GM23248 (cell line): ENCODE measurements around the gene YWHAB. TPM values are rescaled to one million over a fixed set of nuclear protein-coding genes. Genes with fewer than 3 reads are reported as not detected.
"Not testable (repeated sequence)": the region's sequence is repeated elsewhere in the genome, so short reads cannot be mapped to it uniquely, and the experiment has no call there.

Experiments
- DNase-seq: peaks from one replicate; pipeline ENCODE4 v3.0.0-alpha.2; 2015
- H2AFZ ChIP-seq: fragments of 200-600 bp; sonication (generic); 2 replicates; pipeline ENCODE4 v1.6.1; 2016; ENCODE audit warnings: antibody characterized with exemption
- H3F3A ChIP-seq: fragments of 200-600 bp; sonication (generic); 2 replicates; pipeline ENCODE4 v1.6.1; 2016; ENCODE audit warnings: mild to moderate bottlenecking, antibody characterized with exemption, mixed run types; ENCODE audit not compliant: insufficient read depth
- H3K27ac ChIP-seq: fragments of 200-600 bp; sonication (generic); 2 replicates; pipeline ENCODE4 v1.5.1; 2016; ENCODE audit warnings: mild to moderate bottlenecking
- H3K27me3 ChIP-seq: fragments of 200-600 bp; sonication (generic); replicated peaks from 2 replicates; pipeline ENCODE4 v1.6.1; 2016; ENCODE audit warnings: mild to moderate bottlenecking; ENCODE audit not compliant: insufficient read depth
- H3K36me3 ChIP-seq: fragments of 200-600 bp; sonication (generic); 2 replicates; pipeline ENCODE4 v1.6.1; 2016; ENCODE audit warnings: low read depth, mild to moderate bottlenecking
- H3K4me1 ChIP-seq: fragments of 200-600 bp; sonication (generic); 2 replicates; pipeline ENCODE4 v1.6.1; 2016; ENCODE audit warnings: mild to moderate bottlenecking; ENCODE audit not compliant: insufficient read depth
- H3K4me2 ChIP-seq: fragments of 200-600 bp; sonication (generic); one replicate; pipeline ENCODE4 v1.6.1; 2016; ENCODE audit warnings: mild to moderate bottlenecking; ENCODE audit not compliant: unreplicated experiment
- H3K4me3 ChIP-seq: fragments of 200-600 bp; sonication (generic); 2 replicates; pipeline ENCODE4 v1.5.1; 2016; ENCODE audit warnings: mild to moderate bottlenecking
- H3K79me2 ChIP-seq: fragments of 200-600 bp; sonication (generic); 2 replicates; pipeline ENCODE4 v1.6.1; 2016; ENCODE audit warnings: mild to moderate bottlenecking; ENCODE audit not compliant: insufficient read depth
- H3K9ac ChIP-seq: fragments of 200-600 bp; sonication (generic); 2 replicates; pipeline ENCODE4 v1.6.1; 2016; ENCODE audit warnings: mild to moderate bottlenecking
- H3K9me2 ChIP-seq: fragments of 200-600 bp; sonication (generic); 2 replicates; pipeline ENCODE4 v1.6.1; 2016; ENCODE audit warnings: mixed run types, mild to moderate bottlenecking, moderate library complexity; ENCODE audit not compliant: insufficient read depth
- H3K9me3 ChIP-seq: fragments of 200-600 bp; sonication (generic); one replicate; pipeline ENCODE4 v1.6.1; 2017; ENCODE audit warnings: low read depth
- H4K20me1 ChIP-seq: fragments of 200-600 bp; sonication (generic); 2 replicates; pipeline ENCODE4 v1.6.0; 2016; ENCODE audit not compliant: insufficient read depth
- EZH2 ChIP-seq: fragments of 200-600 bp; sonication (generic); IDR thresholded peaks from 2 replicates; pipeline ENCODE4 v1.6.1; 2018; ENCODE audit warnings: antibody characterized with exemption, mild to moderate bottlenecking; ENCODE audit not compliant: insufficient read depth, poor library complexity, severe bottlenecking
- EZH2phosphoT487 ChIP-seq: fragments of 200-600 bp; sonication (generic); IDR thresholded peaks from 2 replicates; pipeline ENCODE4 v1.6.1; 2018; ENCODE audit warnings: antibody characterized with exemption, moderate library complexity, mild to moderate bottlenecking, low read depth; ENCODE audit not compliant: insufficient read depth
- WGBS, 2 experiments: methylation state at CpG; one replicate each; pipeline ENCODE4 v1.1.6; 2015 to 2017; ENCODE audit warnings: low lambda C conversion rate in 2 of 2, low coverage in 1 of 2; ENCODE audit errors: missing lambda C conversion rate in 2 of 2; 5-methylcytosine and 5-hydroxymethylcytosine counted together
- in situ Hi-C: fragments of 300-500 bp; cut with MboI; formaldehyde crosslinking; loops from 2 replicates; pipeline ENCODE4 v1.15.0; 2020
- polyA plus RNA-seq: library from polyadenylated mRNA; unstranded; fragments of >200 nt; fragmentation: Nextera tagmentation; extraction: Ambion mirVana; gene quantifications from 2 replicates; pipeline ENCODE4 v1.2.1, GENCODE V29; 2016
- total RNA-seq: library from RNA; depleted of rRNA; stranded (reverse); fragments of >200 nt; shearing (Covaris generic); gene quantifications from 2 replicates; pipeline ENCODE4 v1.2.3, GENCODE V29; 2014

The YWHAB gene
- total and polyA plus RNA-seq, 2 experiments from 2014 or later = 116 to 425 TPM

DNA sequence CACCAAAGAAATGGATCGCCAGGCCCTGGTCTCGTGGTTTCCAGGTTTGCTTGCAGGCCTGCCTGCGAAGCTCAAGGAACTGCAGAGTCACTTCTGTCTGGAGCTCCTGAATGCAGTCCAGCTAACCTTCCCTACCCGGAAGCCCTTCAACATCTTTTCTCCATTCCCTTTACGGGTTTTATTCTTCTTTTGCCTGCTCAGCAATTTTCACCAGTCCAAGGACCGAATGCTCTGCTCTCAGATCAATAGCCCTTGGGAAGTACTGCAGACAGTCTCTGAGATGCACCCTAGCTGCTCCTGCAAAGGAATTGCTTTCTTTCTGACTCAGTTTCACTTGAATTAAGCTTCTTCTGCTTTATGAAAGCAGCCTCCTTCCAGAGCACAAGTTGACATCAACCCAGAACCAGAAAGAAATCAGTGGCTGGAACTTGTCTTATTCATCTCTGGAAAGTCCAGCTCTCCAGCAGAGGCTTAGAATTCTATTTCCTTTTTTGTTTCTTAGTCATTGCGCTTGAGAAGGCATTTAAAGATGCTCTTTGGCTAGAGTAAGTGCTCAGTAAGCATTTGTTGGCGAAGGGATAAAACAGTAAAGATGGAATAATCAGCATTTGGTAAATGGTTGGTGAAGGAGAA, 18.7 kb upstream of the YWHAB start:
- peak overlapping the region; percentile 66; the same call in 1 of the 2 replicates for H2AFZ ChIP-seq
- DNase-seq = peak; percentile 76
- no peak for TF ChIP-seq EZH2
- TF ChIP-seq EZH2phosphoT487 = no peak
- 37 to 38% methylated on average over 8 of the region's 8 CpGs for WGBS, 2 experiments
- no peaks in the 10 kb centered on the region for H3K9me3 ChIP-seq
- no peaks in the 10 kb centered on the region for H3K36me3 ChIP-seq
- peaks cover 5% of the 10 kb centered on the region for H3F3A ChIP-seq
- H3K27me3 ChIP-seq = no peaks in the 10 kb centered on the region
- H3K4me1 ChIP-seq = peaks cover 26% of the 10 kb centered on the region
- H3K79me2 ChIP-seq = no peaks in the 10 kb centered on the region
- H3K27ac ChIP-seq = peak overlapping the region; percentile 10; the same call in 1 of the 2 replicates
- in situ Hi-C loops = loop anchor here (10.0 kb wide), 2 partner anchors 122 to 182 kb away; partner anchors contain the start of gene KCNK15
- no peaks in the 10 kb centered on the region for H4K20me1 ChIP-seq
- no peak overlapping the region for H3K4me3 ChIP-seq
- H3K9ac ChIP-seq = no peak overlapping the region
- H3K4me2 ChIP-seq = peak overlapping the region; percentile 69
- H3K9me2 ChIP-seq = no peaks in the 10 kb centered on the region

DNA sequence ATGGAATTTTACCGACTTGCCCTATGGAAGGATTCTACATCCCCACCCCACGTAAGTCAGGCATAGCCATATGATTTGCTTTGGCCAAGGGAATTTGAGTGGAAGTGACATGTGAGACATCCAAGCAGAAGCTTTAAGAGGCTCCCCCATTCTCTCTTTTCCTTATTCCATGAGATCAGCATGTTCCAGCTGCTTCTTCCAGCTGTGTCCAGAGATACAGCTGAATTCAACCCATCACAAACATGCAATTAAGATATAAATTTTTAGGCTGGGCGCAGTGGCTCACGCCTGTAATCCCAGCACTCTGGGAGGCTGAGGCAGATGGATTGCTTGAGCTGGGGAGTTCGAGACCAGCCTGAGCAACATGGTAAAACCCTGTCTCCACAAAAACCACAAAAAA, 16.0 kb upstream of the YWHAB start:
- H3K79me2 ChIP-seq = no peaks in the 10 kb centered on the region
- H3K27me3 ChIP-seq = no peaks in the 10 kb centered on the region
- 48 to 49% methylated on average over 5 of the region's 5 CpGs for WGBS, 2 experiments

DNA sequence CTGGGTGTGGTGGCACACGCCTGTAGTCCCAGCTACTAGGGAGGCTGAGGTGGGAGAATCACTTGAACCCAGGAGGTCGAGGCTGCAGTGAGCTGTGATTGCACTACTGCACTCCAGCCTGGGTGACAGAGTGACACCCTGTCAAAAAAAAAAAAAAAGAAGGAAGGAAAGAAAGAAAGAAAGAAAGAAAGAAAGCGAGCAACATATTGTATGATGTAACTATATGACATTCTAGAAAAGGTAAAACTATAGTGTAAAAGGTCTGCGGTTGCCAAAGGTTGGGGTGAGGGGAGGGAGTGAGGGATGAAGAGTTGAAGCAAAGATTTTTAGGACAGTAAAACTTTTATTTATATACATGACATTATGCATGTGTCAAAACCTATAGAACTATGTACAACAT, 3.1 kb upstream of the YWHAB start:
- H2AFZ ChIP-seq = not testable (repeated sequence)

More for the DNA sequence above, 16.0 kb upstream of the YWHAB start:
- Histone ChIP-seq H3K36me3 (no peaks in the 10 kb centered on the region), H3K4me2 (no peak overlapping the region), H2AFZ (no peak overlapping the region), H3K4me3 (no peak overlapping the region), H3K9me2 (no peaks in the 10 kb centered on the region), H3K27ac (no peak overlapping the region), H3K9ac (no peak overlapping the region), H4K20me1 (no peaks in the 10 kb centered on the region), H3F3A (peaks cover 5% of the 10 kb centered on the region), H3K9me3 (no peaks in the 10 kb centered on the region), H3K4me1 (0 out of 2 replicates have a peak, but pooled peaks cover 9% of the 10 kb centered on the region)
- no peak for TF ChIP-seq EZH2
- TF ChIP-seq EZH2phosphoT487 = no peak
- in situ Hi-C loops = loop anchor here (10.0 kb wide), 2 partner anchors 125 to 185 kb away; partner anchors contain the start of gene KCNK15
- no peak for DNase-seq

DNA sequence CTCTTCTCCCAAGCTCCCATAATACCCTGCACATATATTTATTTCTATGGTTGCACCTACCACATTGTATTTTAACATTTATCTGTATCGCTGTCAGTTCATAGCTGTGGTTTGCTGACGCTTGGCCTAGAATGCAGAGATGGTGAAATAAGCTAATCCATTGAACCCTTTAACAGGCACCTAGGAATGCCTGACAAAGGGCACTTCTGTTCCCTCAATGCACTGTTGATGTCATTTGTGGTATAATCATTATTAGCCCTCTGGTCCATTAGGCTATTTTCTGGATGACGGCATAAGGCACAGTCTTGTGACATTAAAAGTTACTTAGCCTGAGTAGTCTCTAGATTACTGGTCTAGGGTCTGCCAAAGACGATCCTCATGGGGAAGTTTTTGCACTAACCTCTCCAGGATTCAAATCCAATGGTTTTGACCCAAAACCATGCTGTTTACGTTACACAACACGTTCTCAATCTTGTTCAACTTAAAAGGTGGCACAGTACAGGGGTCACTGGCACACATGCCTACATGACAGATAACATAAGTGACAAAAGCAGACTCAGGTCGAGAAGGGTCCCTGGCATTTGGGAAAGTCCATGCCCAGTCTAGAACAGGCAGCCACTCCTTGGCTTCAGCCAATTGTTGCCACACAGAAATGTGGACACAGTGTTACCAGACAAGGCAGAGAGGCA, 2.1 kb upstream of the YWHAB start:
- in situ Hi-C loops = no loop called here

More for the DNA sequence above, 3.1 kb upstream of the YWHAB start:
- WGBS, 2 experiments = 64 to 68% methylated on average over 4 of the region's 4 CpGs
- H3K9me2 ChIP-seq, in situ Hi-C loops, H3K36me3 ChIP-seq, H3K4me2 ChIP-seq, H3K9ac ChIP-seq, DNase-seq, H3K4me3 ChIP-seq, H3K27me3 ChIP-seq, H3K27ac ChIP-seq, H4K20me1 ChIP-seq, H3K9me3 ChIP-seq: not testable (repeated sequence)
- peaks cover 12% of the 10 kb centered on the region for H3F3A ChIP-seq
- H3K79me2 ChIP-seq = peaks cover 26% of the 10 kb centered on the region
- peaks cover 11% of the 10 kb centered on the region for H3K4me1 ChIP-seq

More for the DNA sequence above, 2.1 kb upstream of the YWHAB start:
- no peaks in the 10 kb centered on the region for H3K9me2 ChIP-seq
- WGBS, 2 experiments = 82 to 85% methylated on average over 7 of the region's 7 CpGs
- H3K4me1 ChIP-seq = peaks cover 21% of the 10 kb centered on the region
- H2AFZ ChIP-seq = no peak overlapping the region
- no peak overlapping the region for H3K4me3 ChIP-seq
- H3K4me2 ChIP-seq = no peak overlapping the region
- peaks cover 14% of the 10 kb centered on the region for H3F3A ChIP-seq
- peaks cover 4% of the 10 kb centered on the region; the same call in 1 of the 2 replicates for H3K36me3 ChIP-seq
- H3K27ac ChIP-seq = no peak overlapping the region
- H3K9me3 ChIP-seq = no peaks in the 10 kb centered on the region
- H3K9ac ChIP-seq = no peak overlapping the region
- H4K20me1 ChIP-seq = peaks cover 19% of the 10 kb centered on the region
- no peak for TF ChIP-seq EZH2
- TF ChIP-seq EZH2phosphoT487 = no peak
- no peak for DNase-seq
- H3K27me3 ChIP-seq = no peaks in the 10 kb centered on the region
- peaks cover 36% of the 10 kb centered on the region for H3K79me2 ChIP-seq
